Stimulated activated CD4-positive, alpha-beta T cell treated with anti-CD3 and anti-CD28 coated beads, Interleukin-12 subunit alpha, Interleukin-12 subunit beta, amount 100 ng/mL, for 4 hours (primary cell): Measurements from ENCODE around the gene SRGAP3.
"Not testable (repeated sequence)": the region's sequence is repeated elsewhere in the genome, so short reads cannot be mapped to it uniquely, and the experiment has no call there.

Source experiments
- DNase-seq: peaks from one replicate; pipeline ENCODE4 v3.0.0-alpha.2; 2020

Gene SRGAP3

GRCh38 chr3:9249273-9250192 lies at the start of gene SRGAP3:
Gene SRGAP3 (minus strand): TSS chr3:9249646. CDS start chr3:9248951, 695 bp downstream.
- peak; percentile 60 for DNase-seq

GRCh38 chr3:9298236-9298635 lies 48.8 kb upstream of the SRGAP3 start:
- no peak for DNase-seq

GRCh38 chr3:9296241-9296640 lies 46.8 kb upstream of the SRGAP3 start:
- no peak for DNase-seq

- no peak for DNase-seq
These were observed 45.6 kb upstream of the SRGAP3 start for GRCh38 chr3:9295007-9295406.

GRCh38 chr3:9293953-9294352 lies 44.5 kb upstream of the SRGAP3 start:
- DNase-seq = not testable (repeated sequence)

GRCh38 chr3:9293076-9293475 lies 43.6 kb upstream of the SRGAP3 start:
- no peak for DNase-seq

- DNase-seq = no peak
These were observed 43.1 kb upstream of the SRGAP3 start for GRCh38 chr3:9292516-9292915.

- DNase-seq = no peak
These were observed 42.5 kb upstream of the SRGAP3 start for GRCh38 chr3:9291821-9292410.

GRCh38 chr3:9290566-9290965 lies 41.1 kb upstream of the SRGAP3 start:
- DNase-seq = no peak

- not testable (repeated sequence) for DNase-seq
These were observed 32.1 kb upstream of the SRGAP3 start for GRCh38 chr3:9281533-9281932.

- DNase-seq = no peak
These were observed 31.2 kb upstream of the SRGAP3 start for GRCh38 chr3:9280451-9281219.

- DNase-seq = no peak
These were observed 30.5 kb upstream of the SRGAP3 start for GRCh38 chr3:9279966-9280365.

- no peak for DNase-seq
These were observed 29.1 kb upstream of the SRGAP3 start for GRCh38 chr3:9278498-9278897.

GRCh38 chr3:9278085-9278484 lies 28.6 kb upstream of the SRGAP3 start:
- no peak for DNase-seq

- no peak for DNase-seq
These were observed 27.4 kb upstream of the SRGAP3 start for GRCh38 chr3:9276761-9277370.

GRCh38 chr3:9271903-9272302 lies 22.5 kb upstream of the SRGAP3 start:
- DNase-seq = no peak

GRCh38 chr3:9270704-9271103 lies 21.3 kb upstream of the SRGAP3 start:
- DNase-seq = no peak

- no peak for DNase-seq
These were observed 17.3 kb upstream of the SRGAP3 start for GRCh38 chr3:9266716-9267115.

GRCh38 chr3:9260305-9260704 lies 10.9 kb upstream of the SRGAP3 start:
- no peak for DNase-seq

GRCh38 chr3:9257092-9257491 lies 7.6 kb upstream of the SRGAP3 start:
- no peak for DNase-seq

GRCh38 chr3:9255976-9256375 lies 6.5 kb upstream of the SRGAP3 start:
- DNase-seq = no peak

GRCh38 chr3:9254764-9255163 lies 5.3 kb upstream of the SRGAP3 start:
- no peak for DNase-seq

- no peak for DNase-seq
These were observed 3.9 kb upstream of the SRGAP3 start for GRCh38 chr3:9253327-9253726.
